Lung (tissue), 12 donors: Measurements from ENCODE around the gene GOLGB1. TPM values are rescaled to one million over a fixed set of nuclear protein-coding genes. Genes with fewer than 3 reads are reported as not detected.

ENCODE experiments used
- ATAC-seq: fragments of 200-7000 bp; cut with Tn5 transposase; one replicate; pipeline ENCODE4 v1.9.1; 2020; ENCODE audit warnings: moderate number of reproducible peaks; ENCODE audit not compliant: insufficient read depth, low FRiP score
- DNase-seq, 3 donors: peaks; one replicate each; pipeline ENCODE4 v3.0.0-alpha.2; 2013 to 2017
- H3K27ac ChIP-seq, 2 donors: one replicate each; pipeline ENCODE4 v1.5.1; 2013; ENCODE audit warnings: mild to moderate bottlenecking in 2 of 2, moderate library complexity in 2 of 2, control low read depth in 1 of 2, inconsistent platforms in 1 of 2, low read depth in 1 of 2, low read length in 1 of 2
- H3K27me3 ChIP-seq, 3 donors: one replicate each; pipeline ENCODE4 v1.5.1; 2013; ENCODE audit warnings: low read length in 2 of 3; ENCODE audit not compliant: control insufficient read depth in 3 of 3, insufficient read depth in 3 of 3
- H3K36me3 ChIP-seq, 4 donors: one replicate each; pipeline ENCODE4 v1.5.1; 2013; ENCODE audit warnings: low read length in 4 of 4, mild to moderate bottlenecking in 1 of 4, moderate library complexity in 1 of 4; ENCODE audit not compliant: control insufficient read depth in 4 of 4, insufficient read depth in 4 of 4
- H3K4me1 ChIP-seq, 5 donors: one replicate each; pipeline ENCODE4 v1.5.1; 2013; ENCODE audit warnings: low read length in 5 of 5, mild to moderate bottlenecking in 2 of 5, moderate library complexity in 1 of 5; ENCODE audit not compliant: control insufficient read depth in 5 of 5, insufficient read depth in 5 of 5
- H3K4me3 ChIP-seq: one replicate; pipeline ENCODE4 v1.5.1; 2013; ENCODE audit warnings: mild to moderate bottlenecking, control low read depth, moderate library complexity
- H3K9ac ChIP-seq, 2 donors: one replicate each; pipeline ENCODE4 v1.5.1; 2013; ENCODE audit warnings: low read length in 2 of 2, control low read depth in 1 of 2; ENCODE audit not compliant: insufficient read depth in 1 of 2
- H3K9me3 ChIP-seq, 4 donors: one replicate each; pipeline ENCODE4 v1.5.1; 2013; ENCODE audit warnings: low read length in 3 of 4, mild to moderate bottlenecking in 1 of 4, moderate library complexity in 1 of 4; ENCODE audit not compliant: control insufficient read depth in 4 of 4, insufficient read depth in 3 of 4
- CTCF ChIP-seq: IDR thresholded peaks from 2 replicates; pipeline ENCODE4 v1.5.1; 2012; ENCODE audit warnings: mild to moderate bottlenecking; ENCODE audit errors: control extremely low read depth, extremely low read depth
- WGBS, 2 donors: extraction: QIAGEN DNeasy Blood & Tissue Kit; methylation state at CpG; one replicate each; pipeline ENCODE4 v1.1.7; 2013; 5-methylcytosine and 5-hydroxymethylcytosine counted together
- polyA plus RNA-seq, 2 donors: library from polyadenylated mRNA; stranded (reverse); fragments of 200-250 nt; gene quantifications; one replicate each; pipeline ENCODE4 v1.2.1, GENCODE V29; 2013
- total RNA-seq, 2 donors: library from RNA; depleted of rRNA in 1 of 2; stranded (reverse); fragments of >200 nt in 1 of 2; gene quantifications; one replicate each; pipeline ENCODE4 v1.2.1, GENCODE V29; 2014 to 2021
- donor health status: control.
- donor health status: control.
- donor health status: Bipolar disorder and iron deficiency.
- donor health status: healthy.
- donor health status: DM: yes; HTN: yes; CAD: no.

GOLGB1 gene
- total and polyA plus RNA-seq, 4 donors, result 11.6 to 92.8 (median 31.1) TPM

GRCh38 chr3:121661376-121661775 lies 88.2 kb downstream of the GOLGB1 start:
- Histone ChIP-seq H3K27me3 (no peaks in the 10 kb centered on the region), H3K9me3 (peaks cover 0 to 1% (median 0%) of the 10 kb centered on the region in 4 donors), H3K27ac (peak overlapping the region in 1 of 2 donors; percentile 32), H3K9ac (no peak overlapping the region), H3K4me3 (no peak overlapping the region), H3K36me3 (peaks cover 17 to 32% (median 22%) of the 10 kb centered on the region in 4 donors), H3K4me1 (peaks cover 0 to 15% (median 5%) of the 10 kb centered on the region in 5 donors)
- 80 to 86% methylated on average over 6 of the region's 6 CpGs for WGBS, 2 donors
- DNase-seq (no peak), ATAC-seq (no peak)
- no peak for TF ChIP-seq CTCF

DNA sequence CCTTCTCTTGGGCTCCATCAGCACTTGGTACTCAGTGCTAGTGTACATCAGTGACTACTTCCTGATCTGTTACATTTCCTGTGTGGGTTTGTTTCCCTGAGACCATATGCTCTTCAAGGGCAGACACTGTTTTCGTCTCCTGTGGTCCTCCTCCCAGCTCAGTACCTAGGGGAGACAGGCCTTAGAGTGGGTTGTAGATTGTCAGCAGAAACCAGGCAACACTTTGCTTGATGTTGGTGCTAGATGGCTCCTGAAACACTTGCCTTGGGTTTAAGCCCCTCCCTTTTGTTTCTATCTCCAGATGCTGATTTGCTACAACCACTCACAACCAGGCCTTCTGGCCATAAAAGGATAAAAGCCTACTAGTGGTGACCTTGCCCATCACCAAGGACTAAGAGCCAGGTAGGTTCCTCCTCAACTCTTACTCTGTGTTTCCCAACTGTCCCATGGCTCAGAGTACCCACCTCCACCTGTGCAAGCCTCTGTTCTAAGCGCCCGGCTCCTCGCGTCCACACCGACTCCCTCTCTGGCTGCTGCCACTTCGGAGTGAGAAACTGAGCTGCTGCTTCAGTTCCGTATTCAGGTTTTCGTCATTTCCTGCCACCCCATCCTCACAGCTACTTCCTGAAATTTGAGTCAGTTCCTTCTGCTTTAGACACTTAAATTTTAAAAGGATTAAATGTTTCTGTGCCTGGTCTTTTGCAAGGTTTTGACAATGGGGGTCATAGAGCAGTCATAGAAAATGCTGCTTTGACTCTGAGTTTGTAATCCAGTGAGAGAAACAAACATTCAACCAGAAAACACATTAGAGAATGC lies 89.0 kb downstream of the GOLGB1 start, which contains the start of gene HCLS1:
HCLS1 (minus strand) TSS at position 548 of the 816 bp plus-strand sequence. CDS start 2,556 bp downstream, outside the sequence.
- WGBS, 2 donors, result 26 to 45% methylated on average over 9 of the region's 9 CpGs
- H3K4me1 ChIP-seq, result peaks cover 0 to 15% (median 4%) of the 10 kb centered on the region in 5 donors
- no peak within 1 kb of the TSS for H3K4me3 ChIP-seq
- peaks cover 9 to 25% (median 17%) of the 10 kb centered on the region in 4 donors for H3K36me3 ChIP-seq
- peak within 1 kb of the TSS; percentile 58 to 86 for H3K27ac ChIP-seq
- TF ChIP-seq CTCF, result no peak
- H3K9ac ChIP-seq, result no peak within 1 kb of the TSS
- H3K9me3 ChIP-seq, result peaks cover 0 to 1% (median 0%) of the 10 kb centered on the region in 4 donors
- ATAC-seq (peak; percentile 79), DNase-seq (peak in 2 of 3 donors; percentile 13 to 17)
- H3K27me3 ChIP-seq, result no peaks in the 10 kb centered on the region

DNA sequence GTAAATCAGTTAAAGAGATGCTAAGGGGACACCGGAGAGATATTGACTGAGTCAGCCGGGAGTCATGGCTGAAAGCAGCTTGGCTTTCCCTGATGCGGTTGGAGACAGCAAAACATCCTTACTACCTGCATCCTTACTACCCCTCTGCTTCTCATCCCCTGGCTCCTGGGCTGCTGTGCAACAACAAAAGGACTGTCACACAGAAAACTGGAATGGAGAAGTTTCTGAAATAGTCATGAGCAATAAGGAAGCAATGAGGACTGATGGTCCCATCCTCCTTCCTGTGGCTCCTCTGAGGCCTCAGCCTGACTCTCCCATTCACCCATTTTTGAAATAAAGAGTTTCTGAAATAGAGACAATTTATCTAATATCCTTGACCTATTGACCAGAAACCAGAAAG lies 90.0 kb downstream of the GOLGB1 start:
- Histone ChIP-seq H3K27me3 (no peaks in the 10 kb centered on the region), H3K9ac (no peak overlapping the region), H3K27ac (peak overlapping the region in 1 of 2 donors; percentile 41), H3K36me3 (peaks cover 7 to 19% (median 11%) of the 10 kb centered on the region in 4 donors), H3K9me3 (peaks cover 0 to 1% (median 0%) of the 10 kb centered on the region in 4 donors), H3K4me1 (peaks cover 0 to 15% (median 0%) of the 10 kb centered on the region in 5 donors), H3K4me3 (no peak overlapping the region)
- WGBS, 2 donors, result 74 to 88% methylated on average over 3 of the region's 3 CpGs
- ATAC-seq, result no peak
- no peak for DNase-seq
- no peak for TF ChIP-seq CTCF
